GM19328 (cell line): ENCODE measurements around the gene PPM1H.
"Not testable (repeated sequence)": the region's sequence is repeated elsewhere in the genome, so short reads cannot be mapped to it uniquely, and the experiment has no call there.

Source experiments
- ATAC-seq: cut with Tn5 transposase; IDR thresholded peaks from one replicate; pipeline ENCODE4 v1.9.1; 2021; ENCODE audit warnings: mild to moderate bottlenecking, moderate library complexity; ENCODE audit not compliant: unreplicated experiment

Gene PPM1H

DNA sequence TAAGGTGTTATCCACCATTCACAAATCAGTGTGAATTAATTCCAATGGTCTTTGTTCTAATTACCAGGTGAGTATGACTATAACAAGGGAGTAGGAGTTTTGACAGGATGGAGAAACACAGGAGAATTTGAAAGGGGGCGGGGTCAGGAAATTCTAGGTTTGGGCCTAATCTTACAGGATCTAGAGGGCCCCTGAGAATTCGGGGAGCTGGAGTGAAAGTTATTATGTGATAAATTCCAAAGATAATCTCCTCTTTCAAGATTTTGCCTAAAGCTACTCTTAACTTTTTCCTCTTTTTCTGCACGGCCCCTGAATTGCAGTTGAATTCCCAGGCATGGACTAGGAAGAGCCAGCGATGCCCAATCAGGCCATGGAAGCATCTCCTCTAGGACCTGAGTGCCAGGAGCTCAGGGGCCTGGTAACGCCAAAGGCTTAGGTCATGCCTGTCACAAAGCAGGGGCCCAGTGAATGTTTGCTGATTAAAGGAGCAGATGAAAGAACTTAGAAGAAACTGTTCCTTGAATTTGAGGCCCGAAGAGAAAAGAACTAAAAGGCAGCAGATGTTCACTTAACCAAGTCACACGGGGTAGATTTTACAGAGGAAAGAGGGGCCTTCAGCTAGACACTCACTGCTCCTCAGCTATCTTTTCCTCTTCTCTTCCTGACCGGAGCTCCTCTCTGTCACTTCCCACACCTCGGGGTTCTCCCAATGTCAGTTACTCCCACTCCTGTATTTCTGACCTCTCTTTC lies 195.5 kb downstream of the PPM1H start:
- no peak for ATAC-seq

DNA sequence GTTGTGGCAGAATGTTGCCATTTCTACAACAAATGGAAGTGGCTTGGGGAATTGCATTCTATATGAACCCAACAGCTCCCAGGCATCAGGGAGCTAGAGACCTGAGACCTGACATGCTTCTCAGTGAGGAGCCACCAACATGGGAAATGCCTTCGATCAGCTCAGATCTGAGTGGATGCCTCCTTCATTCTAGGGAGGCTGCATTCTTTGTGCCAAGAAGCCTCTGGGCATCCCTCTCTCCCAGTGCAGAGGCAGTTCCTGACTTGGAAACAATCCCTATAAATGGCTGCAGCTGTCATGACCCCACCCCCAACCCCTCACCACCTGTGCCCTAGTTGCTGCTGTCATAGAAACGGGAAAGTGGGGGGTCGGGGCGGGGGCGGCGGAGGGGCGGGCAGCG lies 196.3 kb downstream of the PPM1H start:
- no peak for ATAC-seq

DNA sequence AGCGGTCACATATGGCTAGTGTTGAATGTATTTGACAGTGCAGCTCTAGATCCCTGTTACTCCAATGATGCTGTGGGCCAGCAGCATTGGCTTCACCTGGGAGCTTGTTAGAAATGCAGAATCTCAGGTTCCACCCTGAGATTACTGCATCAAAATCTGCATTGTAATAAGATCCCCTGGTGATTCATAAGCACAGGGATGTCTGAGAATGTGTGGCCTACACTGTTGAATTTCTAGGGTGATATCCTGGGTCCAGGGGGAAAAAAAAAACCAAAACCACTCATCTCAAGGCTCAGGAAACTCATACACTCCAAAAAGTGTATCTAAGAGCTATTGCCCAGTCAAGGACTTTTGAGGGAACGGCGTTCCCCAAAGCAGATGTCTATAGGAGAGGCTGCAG lies 196.8 kb downstream of the PPM1H start:
- ATAC-seq, result no peak

DNA sequence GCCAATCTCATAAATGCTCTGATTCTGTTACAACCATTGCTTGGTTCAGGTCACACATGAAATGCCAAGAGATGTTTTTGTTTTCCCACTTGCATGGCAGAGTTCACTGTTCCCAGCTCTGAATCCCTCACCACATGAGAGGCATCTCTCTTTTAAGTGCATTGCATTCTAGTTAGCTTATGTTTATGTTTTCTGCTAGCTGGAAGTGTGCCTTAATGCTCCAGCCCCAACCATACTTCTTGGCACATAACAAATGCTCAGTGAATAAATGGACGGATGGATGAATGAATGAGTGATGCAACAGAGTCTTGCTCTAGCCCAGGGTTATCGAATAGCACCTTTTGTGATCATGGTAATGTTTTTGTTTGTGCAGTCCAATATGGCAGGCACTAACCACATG lies 197.3 kb downstream of the PPM1H start:
- no peak for ATAC-seq

DNA sequence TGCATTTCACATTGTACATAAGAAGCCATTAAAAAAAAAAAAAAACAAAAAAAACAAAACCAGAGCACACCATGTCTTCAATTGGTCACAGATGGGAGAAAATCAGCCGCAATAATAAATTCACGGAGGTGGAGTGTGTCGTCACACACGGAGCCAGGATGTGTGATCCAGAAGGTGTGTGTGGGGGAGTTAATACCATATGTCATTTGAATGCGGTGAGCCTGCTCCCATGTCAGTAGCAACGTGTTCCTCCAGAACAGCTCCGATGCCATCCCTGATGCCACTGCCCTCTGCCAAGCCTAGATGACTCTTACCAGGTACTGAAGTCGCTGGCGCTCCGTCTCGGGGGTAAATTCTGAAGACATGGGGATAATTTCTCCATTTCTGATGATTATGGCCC lies 197.8 kb downstream of the PPM1H start:
- ATAC-seq, result no peak

DNA sequence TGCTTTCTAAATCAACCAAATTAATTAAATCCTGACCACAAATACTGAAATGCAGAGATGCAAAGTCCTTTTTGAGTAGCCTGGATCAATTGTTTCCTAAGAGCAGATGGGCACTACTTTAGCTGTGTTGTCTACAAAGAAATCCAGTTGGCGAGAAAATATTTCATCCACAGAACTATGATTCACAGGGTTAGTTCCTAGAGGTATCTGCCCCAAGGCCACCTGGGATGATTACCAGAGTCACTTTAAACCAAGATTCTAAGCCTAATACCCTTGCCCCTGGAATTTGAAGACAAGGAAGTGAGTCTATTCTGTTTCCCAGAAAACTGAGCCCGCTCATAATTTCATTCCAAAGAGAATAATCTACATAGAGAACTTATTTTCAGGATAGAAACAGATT lies 198.4 kb downstream of the PPM1H start:
- no peak for ATAC-seq

DNA sequence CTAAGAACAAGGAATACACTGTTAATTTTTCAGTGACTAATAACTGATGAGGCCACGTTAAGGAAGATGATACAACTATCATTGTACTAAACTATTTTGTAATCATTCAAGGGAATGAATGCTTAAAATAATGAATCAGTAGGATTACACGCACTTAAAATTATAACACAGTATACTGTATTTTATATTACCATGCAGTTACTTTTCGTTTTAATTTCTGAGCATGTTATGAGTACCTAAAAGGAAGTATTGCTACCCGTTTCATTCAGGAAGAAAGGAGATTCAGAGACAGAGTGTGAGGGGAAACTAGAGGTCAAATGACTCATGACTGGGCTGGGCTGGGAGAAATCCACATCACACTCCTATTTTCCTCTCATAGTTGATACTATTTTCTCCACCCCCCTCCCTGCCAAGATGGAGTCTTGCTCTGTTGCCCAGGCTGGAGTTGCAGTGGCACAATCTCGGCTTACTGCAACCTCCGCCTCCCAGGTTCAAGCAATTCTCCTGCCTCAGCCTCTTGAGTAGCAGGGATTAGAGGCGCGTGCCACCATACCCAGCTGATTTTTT lies 202.0 kb downstream of the PPM1H start:
- no peak for ATAC-seq

DNA sequence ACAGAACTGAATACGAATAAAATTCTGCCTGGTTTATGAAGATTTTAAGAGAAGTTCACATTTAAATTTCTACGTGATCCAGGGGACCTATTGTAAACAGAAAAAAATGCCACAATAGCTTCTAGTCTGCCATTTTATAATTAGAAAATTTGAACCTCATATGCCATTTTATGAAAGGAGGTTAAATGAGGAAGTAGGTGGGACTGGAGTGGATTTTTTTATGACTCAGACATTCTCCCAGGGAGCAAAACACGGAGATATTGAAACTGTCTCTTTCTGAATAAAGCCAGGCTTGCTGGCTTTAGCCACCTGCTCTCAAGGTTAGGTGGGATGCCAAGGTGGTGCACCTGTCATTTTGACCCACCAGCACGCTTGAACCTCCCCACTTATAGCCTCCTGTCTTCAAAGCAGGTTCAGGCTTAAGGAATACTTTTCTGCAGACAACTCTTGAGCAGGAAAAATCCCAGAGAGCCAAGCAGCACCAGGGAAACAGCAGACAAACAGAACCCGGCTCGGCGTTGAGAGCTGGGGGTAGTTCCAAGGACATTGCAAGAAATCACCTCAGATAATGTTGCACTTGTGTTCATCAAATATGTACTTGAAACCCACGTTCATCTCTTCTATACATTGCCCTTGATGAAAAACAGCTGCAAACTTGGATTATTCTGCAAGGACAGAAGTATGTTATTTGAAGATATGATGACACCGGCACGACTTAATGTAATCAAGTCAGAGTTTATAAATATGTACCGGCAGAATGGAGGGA lies 203.7 kb downstream of the PPM1H start:
- ATAC-seq, result no peak

DNA sequence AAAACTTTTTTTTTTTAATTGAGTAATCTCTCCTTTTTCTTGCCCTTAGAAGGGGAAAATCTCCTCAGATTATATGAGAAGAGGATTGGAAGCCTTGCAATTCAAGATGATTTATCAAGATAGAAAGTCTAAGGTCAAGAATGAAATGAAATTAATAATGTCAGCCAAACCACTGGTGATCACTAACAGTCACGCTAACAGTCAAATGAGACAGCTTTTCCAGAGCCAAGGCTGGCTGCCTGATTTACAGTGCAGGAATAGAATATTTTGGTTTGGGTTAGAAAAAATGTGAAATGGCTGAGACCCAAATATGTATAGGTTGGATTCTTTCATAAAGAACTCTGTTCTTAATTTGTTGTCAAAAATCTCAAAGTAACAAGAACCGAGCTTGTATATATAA lies 204.3 kb downstream of the PPM1H start:
- no peak for ATAC-seq

DNA sequence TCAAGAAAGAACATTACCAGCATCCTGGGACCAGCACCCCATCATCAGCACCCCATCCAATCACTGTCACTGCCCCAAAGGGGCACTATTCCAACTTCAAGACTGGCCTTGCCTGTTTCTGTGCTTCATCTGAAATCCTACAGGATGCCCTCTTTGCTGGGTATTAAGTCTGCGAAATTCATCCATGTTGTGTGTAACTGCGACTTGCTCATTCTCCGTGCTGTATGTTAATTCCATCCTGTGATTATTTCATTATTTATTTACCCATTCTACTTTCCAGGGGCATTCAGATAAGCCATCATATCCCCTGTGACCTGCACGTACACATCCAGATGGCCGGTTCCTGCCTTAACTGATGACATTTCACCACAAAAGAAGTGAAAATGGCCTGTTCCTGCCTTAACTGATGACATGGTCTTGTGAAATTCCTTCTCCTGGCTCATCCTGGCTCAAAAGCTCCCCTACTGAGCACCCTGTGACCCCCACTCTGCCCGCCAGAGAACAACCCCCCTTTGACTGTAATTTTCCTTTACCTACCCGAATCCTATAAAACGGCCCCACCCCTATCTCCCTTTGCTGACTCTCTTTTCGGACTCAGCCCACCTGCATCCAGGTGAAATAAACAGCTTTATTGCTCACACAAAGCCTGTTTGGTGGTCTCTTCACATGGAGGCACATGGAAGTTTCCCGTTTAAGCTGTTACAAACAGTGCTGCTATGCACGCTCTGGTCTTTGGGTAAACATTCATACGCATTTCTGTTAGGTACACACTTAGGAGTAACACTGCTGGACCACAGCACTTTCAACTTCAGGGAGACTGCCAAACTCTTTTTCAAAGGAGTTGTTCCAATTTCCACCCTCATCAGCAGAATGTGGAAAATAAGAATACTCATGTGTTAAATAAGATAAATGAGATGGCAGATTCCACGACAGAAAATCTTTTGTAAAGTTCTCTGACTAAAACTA lies 205.1 kb downstream of the PPM1H start:
- not testable (repeated sequence) for ATAC-seq

DNA sequence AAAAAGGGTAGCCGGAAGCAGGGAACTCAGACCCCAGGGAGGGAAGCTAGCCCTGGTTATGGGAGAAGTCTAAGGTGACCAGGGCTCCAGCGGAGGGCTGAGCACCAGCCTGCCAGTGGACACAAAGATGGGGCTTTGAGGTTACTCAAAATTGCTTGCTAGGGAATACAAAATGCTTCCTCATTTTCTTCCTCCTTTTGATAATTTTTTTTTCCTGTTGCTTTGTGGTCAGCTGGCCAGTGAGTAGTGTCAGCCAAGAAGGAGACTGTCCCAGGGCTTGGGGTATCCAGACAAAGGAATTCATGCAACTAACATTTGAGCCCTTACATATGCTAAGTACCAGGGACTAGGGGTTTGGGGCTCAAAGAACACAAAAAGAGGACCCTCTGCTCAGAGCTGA lies 206.2 kb downstream of the PPM1H start:
- no peak for ATAC-seq

DNA sequence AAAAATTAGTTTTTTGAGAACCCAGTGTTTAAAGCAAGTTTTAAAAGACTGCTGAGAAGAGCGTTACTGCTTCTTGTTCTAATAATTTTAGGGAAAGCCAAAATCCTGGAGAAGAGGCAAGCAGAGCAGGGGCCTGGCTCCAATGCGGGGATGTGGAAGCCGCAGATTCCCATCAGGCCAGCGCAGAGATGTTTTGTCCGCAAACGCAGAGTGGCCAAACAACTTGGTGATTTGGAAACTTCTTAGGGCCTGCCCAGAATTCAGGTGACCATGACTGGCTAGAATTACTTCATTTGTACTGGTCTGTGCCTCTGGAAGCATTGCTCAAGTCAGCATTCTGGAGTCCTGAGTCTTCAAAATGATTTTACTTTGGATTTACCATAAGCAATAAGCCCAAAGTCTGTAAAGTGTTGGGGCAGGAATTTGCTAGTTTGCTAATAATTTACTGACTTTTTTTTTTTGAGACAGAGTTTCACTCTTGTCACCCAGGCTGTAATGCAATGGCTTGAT lies 208.4 kb downstream of the PPM1H start:
- ATAC-seq, result no peak

DNA sequence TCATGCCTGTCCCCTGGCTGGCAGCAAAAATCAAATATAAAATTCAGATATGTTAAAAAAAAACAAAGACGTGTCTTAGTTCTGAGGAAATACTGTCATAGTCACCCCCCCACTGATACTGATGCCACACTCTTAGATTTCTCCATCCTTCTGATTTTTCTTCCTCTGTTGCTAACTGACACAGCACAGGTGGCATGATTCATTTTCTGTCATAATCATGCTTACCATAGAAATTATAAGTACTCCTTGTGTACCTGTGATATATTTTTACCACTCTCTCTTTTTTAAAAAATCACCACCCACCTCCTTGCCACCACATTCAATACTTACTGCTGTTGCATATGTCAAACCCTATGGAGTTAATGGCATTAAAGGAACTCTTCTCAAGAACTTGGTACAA lies 209.2 kb downstream of the PPM1H start:
- ATAC-seq, result no peak

DNA sequence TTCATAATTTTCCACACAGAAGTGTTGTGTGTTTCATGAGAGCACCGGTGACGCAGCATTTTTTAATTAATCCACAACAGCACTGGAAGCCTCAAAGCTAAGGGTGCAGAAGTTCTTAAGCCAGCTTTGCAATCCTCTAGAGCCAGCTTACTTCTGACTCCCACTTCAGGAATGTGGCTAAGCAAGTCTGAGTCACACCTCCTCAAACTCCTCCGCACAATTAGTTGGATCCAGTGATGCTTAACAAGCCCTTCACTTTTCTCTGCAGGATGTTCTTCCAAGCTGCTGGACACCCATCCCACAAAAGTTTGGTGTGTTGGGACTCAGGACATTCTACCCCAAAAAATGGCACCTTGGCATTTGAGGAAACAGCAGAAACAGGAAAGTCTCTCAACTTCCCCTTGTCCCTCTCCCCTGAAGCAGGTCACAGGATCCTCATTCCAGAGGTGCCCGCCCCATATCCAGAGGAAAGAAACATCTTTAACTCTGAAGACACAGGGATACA lies 210.0 kb downstream of the PPM1H start:
- no peak for ATAC-seq

DNA sequence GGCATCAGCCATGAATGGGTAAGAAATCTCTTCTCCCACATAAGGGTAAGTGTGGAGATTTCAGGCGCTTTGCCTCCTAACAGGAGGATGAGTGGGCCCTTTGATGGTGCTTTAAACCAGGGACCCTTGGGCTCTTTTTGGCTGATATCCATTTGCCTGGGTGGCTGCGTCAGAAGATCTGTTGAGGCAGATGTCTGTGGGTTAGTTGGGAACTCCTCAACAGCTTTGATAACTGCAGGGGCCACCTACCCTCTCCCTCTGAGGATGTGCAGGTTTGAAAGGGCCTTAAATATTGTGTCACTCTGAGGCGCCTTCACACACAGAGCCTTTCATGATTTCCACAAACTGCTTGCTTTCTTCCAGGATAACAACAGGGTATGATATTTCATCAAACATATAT lies 210.7 kb downstream of the PPM1H start:
- ATAC-seq, result no peak

DNA sequence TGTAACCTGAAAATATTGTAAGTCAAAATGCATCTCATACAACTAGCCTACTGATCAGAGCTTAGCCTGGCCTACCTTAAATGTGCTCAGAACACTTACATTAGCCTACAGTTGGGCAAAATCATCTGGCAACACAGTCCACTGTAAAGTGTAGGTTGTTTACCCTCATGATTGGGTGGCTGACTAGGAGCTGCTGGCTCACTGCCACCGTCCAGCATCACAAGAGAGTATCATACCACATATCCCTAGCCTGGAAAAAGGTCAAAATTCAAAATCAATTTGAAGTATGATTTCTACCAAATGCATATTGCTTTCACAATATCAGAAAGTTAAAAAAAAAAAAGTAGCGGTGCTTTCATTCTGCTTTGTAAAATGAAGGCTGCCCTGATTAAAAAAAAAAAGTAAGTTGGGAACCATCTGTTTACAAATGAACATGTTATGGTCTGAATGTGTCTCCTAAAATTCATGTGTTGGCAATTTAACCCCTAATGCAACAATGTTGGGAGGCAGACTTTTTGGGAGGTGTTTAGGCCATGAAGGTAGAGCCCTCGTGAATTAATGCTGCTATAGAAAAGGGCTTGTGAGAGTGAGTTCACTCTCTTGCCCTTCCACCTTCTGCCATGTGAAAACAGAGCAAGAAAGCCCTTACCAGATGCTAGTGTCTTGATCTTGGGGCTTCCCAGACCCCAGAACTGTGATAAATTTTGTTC lies 211.8 kb downstream of the PPM1H start:
- ATAC-seq, result no peak

DNA sequence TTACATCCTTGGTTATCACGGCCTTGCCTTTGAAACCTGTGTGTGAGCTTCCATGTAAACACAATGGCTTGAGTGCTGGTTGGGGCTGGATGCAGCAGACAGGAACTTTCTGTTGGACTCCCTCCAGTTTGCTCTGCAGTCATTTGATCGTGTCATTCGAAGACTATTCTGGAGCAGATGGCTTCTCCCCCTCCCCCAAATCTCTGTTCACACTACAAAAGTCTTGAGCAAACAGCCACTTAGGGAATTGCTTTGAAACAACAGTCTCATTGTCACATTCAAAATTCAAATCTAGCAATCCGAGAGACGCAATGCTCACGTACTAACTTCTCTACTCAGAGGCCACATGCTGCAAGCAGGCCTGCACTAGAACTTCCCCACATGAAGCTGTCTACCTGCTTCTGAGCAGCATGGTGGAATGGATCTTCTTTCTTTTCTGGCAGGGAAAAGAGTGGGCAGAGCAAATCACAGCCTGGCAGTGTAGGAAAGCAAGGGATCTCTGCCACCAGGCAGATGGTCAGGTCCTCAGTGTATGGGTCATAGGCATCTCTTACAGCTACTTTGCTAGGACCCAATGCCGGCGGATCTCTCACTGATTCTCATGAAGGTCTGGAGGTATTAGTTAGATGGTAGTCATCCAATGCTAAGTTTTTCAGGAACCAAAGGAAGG lies 214.2 kb downstream of the PPM1H start:
- ATAC-seq, result no peak

DNA sequence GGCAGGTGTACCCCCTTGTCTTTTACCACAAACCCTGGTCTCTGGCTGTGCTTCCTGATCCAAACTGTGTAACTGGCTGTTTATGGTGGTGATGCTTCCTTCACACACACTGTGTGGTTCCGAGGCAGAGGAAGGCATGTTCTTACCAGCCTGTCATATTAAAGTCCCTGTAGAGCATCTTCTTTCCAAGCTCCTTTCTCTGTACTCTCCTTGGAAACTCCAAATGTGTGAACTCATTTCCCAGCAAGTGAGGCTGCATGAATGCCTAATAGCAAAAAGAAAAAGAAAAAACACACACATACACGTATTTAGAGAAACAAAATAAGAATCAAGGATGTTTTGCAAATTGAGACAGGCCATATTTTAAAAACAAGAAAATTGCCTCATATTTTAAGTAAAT lies 214.9 kb downstream of the PPM1H start:
- ATAC-seq, result no peak

DNA sequence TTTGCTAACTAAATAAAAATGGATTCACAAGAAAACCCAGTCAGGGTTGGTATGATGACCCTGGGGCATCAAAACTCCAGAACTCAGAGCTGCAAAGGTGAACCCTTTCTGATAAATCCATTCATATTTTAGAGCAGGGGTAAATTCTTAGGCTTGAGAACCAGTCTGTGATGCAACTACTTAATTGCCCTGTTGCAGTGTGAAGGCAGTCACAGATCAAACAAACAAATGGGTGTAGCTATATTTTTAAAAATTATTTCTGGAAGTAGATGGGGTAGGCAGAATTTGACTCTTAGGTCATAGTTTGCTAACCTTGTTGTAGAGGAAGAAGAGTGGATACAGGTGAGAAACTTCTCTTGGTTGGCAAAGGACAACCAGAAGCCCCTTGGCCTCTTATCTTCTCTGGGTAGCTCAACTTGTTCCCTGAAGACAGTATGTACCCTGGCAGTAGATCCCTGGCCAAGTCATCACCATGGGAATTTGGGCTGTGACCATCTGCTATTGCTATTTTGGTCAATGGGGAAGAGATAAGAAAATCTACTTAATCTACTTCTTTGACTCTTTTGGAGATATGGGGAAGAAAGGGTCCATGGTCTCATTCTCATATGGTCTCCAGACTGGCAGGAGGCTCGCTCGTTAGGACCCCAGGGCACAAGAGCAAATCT lies 216.1 kb downstream of the PPM1H start:
- ATAC-seq, result no peak
